Measurements from ENCODE around the gene PLSCR2. TPM values are rescaled to one million over a fixed set of nuclear protein-coding genes. Genes with fewer than 3 reads are reported as not detected.
"Not testable (repeated sequence)": the region's sequence is repeated elsewhere in the genome, so short reads cannot be mapped to it uniquely, and the experiment has no call there.

PLSCR2 gene
- total RNA-seq, 6 experiments from 2014 or later: not detected

GRCh38 chr3:146431240-146431639 is 38.1 kb downstream of the PLSCR2 start:
- Mint-ChIP-seq H3K27me3 (ENCODE audit: insufficient read depth) (peaks cover 3% of the 10 kb centered on the region; the same call in 1 of the 2 replicates), H3K9me3 (peaks cover 1% of the 10 kb centered on the region; the same call in 1 of the 2 replicates), H3K36me3 (ENCODE audit: low read depth) (no peaks in the 10 kb centered on the region), H3K4me1 (ENCODE audit: low read depth) (no peaks in the 10 kb centered on the region), H3K4me3 (no peak overlapping the region), H3K27ac (no peak overlapping the region)
- DNase-seq: no peak
- TF ChIP-seq CTCF (IDR thresholded peaks at IDR 0.05): no peak

- H3K36me3 Mint-ChIP-seq (ENCODE audit: low read depth): no peaks in the 10 kb centered on the region
Observed at GRCh38 chr3:146425341-146425740, 44.0 kb downstream of the PLSCR2 start.

GRCh38 chr3:146421819-146422759 is 47.3 kb downstream of the PLSCR2 start:
- H3K4me1 Mint-ChIP-seq (ENCODE audit: low read depth): peaks cover 20% of the 10 kb centered on the region
- no peak overlapping the region for H3K27ac Mint-ChIP-seq
- H3K4me3 Mint-ChIP-seq: no peak overlapping the region
- H3K9me3 Mint-ChIP-seq: no peaks in the 10 kb centered on the region
- peaks cover 4% of the 10 kb centered on the region; the same call in 1 of the 2 replicates for H3K27me3 Mint-ChIP-seq (ENCODE audit: insufficient read depth)
- peak; percentile 45 for DNase-seq
- H3K36me3 Mint-ChIP-seq (ENCODE audit: low read depth): no peaks in the 10 kb centered on the region
- TF ChIP-seq CTCF (IDR thresholded peaks at IDR 0.05): no peak

More at GRCh38 chr3:146425341-146425740, 44.0 kb downstream of the PLSCR2 start:
- Mint-ChIP-seq H3K27me3 (ENCODE audit: insufficient read depth) (peaks cover 3% of the 10 kb centered on the region; the same call in 1 of the 2 replicates), H3K4me3 (no peak overlapping the region), H3K9me3 (no peaks in the 10 kb centered on the region), H3K27ac (no peak overlapping the region), H3K4me1 (ENCODE audit: low read depth) (peaks cover 20% of the 10 kb centered on the region)
- no peak for DNase-seq
- no peak for TF ChIP-seq CTCF (IDR thresholded peaks at IDR 0.05)

GRCh38 chr3:146416366-146416765 is 53.0 kb downstream of the PLSCR2 start:
- DNase-seq: no peak
- Mint-ChIP-seq H3K27ac (no peak overlapping the region), H3K36me3 (ENCODE audit: low read depth) (0 out of 2 replicates have a peak, but pooled peaks cover 6% of the 10 kb centered on the region), H3K27me3 (ENCODE audit: insufficient read depth) (peaks cover 4% of the 10 kb centered on the region; the same call in 1 of the 2 replicates), H3K4me1 (ENCODE audit: low read depth) (peaks cover 3% of the 10 kb centered on the region), H3K4me3 (no peak overlapping the region), H3K9me3 (peaks cover 14% of the 10 kb centered on the region)
- no peak for TF ChIP-seq CTCF (IDR thresholded peaks at IDR 0.05)

- TF ChIP-seq CTCF (IDR thresholded peaks at IDR 0.05): no peak
- DNase-seq: no peak
- Mint-ChIP-seq H3K9me3 (peaks cover 14% of the 10 kb centered on the region), H3K27ac (no peak overlapping the region), H3K36me3 (ENCODE audit: low read depth) (0 out of 2 replicates have a peak, but pooled peaks cover 6% of the 10 kb centered on the region), H3K27me3 (ENCODE audit: insufficient read depth) (peaks cover 6% of the 10 kb centered on the region), H3K4me3 (no peak overlapping the region), H3K4me1 (ENCODE audit: low read depth) (no peaks in the 10 kb centered on the region)
Observed at GRCh38 chr3:146414010-146414409, 55.4 kb downstream of the PLSCR2 start.

- H3K27me3 Mint-ChIP-seq (ENCODE audit: insufficient read depth); H3K4me1 Mint-ChIP-seq (ENCODE audit: low read depth); H3K27ac Mint-ChIP-seq; H3K4me3 Mint-ChIP-seq; H3K36me3 Mint-ChIP-seq (ENCODE audit: low read depth); DNase-seq: not testable (repeated sequence)
- peaks cover 14% of the 10 kb centered on the region for H3K9me3 Mint-ChIP-seq
Observed at GRCh38 chr3:146412711-146413110, 56.6 kb downstream of the PLSCR2 start.
